ENCODE measurements around the gene PTPN14. TPM values are rescaled to one million over a fixed set of nuclear protein-coding genes. Genes with fewer than 3 reads are reported as not detected.

Gene PTPN14
- total and polyA plus RNA-seq, 2 of the 8 experiments (the other 6 are each of a cell fraction or from before 2014, with no cell fraction given): 14.4 to 93.6 TPM

DNA sequence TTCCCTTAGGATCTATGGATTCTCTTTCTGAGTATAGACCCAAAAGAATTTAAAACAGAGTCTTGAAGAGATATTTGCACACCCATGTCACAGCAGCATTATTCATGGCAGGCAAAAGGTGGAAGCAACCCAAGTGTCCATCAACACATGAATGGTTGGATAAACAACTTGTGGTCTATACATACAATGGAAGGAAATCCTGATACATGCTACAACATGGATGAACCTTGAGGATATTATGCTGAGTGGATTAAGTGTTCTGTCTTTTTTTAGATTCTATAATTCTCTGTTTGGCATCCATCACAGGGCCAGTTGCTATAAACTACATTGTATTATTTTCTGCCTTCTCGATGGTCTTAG, 39.8 kb downstream of the PTPN14 start (continued):
- no peak for TF ChIP-seq RAD21 (IDR thresholded peaks at IDR 0.05 in 1 of 2, conservative IDR thresholded peaks at IDR 0.05 in 1 of 2; ENCODE audit: low read depth in 2 of 2, low read length in 2 of 2)
